NCI-H524 (cell line): ENCODE data around the gene DES.
"Not testable (repeated sequence)": the region's sequence is repeated elsewhere in the genome, so short reads cannot be mapped to it uniquely, and the experiment has no call there.

ENCODE experiments used
- DNase-seq, 2 experiments: peaks; one replicate each; lab custom pipeline; 2025; lab: John Stamatoyannopoulos, UW

The DES gene

GRCh38 chr2:219418155-219419011 lies at the start of gene DES:
TSS of gene DES (plus strand) at chr2:219418377. CDS start at chr2:219418463, 86 bp downstream.
- DNase-seq = no peak

GRCh38 chr2:219368690-219369191 lies 49.4 kb upstream of the DES start:
- DNase-seq = no peak

DNA sequence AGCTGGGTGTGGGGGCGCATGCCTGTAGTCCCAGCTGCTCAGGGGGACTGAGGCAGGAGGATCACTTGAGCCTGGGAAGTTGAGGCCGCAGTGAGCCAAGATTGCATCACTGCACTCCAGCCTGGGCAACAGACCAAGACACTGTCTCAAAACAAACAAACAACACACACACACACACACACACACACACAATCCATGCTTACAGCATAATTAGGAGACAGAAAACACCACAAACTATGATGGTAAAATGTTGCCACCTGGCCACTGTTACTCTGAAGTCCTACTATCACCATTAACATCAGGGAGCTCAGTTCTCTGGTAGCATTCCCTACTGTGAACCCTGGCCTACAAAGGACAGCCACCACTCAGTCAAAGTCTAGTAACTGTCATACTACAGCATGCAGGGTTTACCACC lies 48.7 kb upstream of the DES start:
- no peak for DNase-seq

- no peak for DNase-seq
These were observed 39.9 kb upstream of the DES start for GRCh38 chr2:219378163-219378851.

DNA sequence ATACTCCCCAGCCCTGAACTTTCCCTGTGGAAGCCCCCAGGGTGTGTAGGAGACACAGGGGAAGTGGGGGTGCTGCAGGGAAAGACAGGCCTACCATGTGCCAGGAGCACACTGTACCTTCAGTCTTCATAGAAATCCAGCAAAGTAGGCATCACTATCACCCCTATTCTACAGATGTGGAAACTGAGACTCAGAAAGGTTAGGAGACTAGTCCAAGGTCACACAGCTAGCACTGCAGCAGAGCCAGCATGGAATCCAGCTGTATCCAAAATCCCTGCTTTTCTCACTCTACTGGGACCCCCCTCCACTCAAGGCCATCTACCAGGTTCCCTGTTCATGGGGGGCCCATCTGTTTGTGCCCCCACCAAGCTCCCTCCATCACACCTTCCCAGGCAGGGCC lies 37.3 kb upstream of the DES start:
- no peak for DNase-seq

- DNase-seq = no peak
These were observed 36.7 kb upstream of the DES start for GRCh38 chr2:219381448-219381847.

GRCh38 chr2:219384083-219384713 lies 34.0 kb upstream of the DES start:
- no peak for DNase-seq

DNA sequence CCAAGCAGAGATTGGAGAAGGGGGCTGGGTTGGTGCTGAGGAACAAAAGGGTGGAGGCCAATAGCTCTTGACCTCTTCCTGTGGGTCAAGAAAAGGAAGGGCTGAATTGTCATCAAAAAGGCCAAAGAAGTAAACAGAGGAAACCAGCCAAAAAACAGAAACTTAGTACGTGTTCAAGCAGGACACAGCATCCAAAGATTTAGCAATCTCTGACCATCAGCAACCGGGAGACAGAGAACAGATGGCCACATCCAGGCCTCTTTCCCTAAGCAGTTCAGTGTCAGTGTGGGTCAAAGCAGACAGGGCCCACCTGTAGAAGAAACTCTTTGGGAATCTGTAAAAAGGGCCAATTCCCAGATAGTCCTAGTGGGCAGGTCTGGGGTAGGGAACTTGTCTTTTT lies 33.3 kb upstream of the DES start:
- no peak for DNase-seq

GRCh38 chr2:219385958-219386520 lies 32.1 kb upstream of the DES start:
- no peak for DNase-seq

GRCh38 chr2:219386532-219387280 lies 31.5 kb upstream of the DES start:
- no peak for DNase-seq

- DNase-seq = peak; percentile 77 to 91
These were observed 30.7 kb upstream of the DES start, which contains the start of gene DNPEP for GRCh38 chr2:219387306-219388120. TSS of gene DNPEP (minus strand) at chr2:219387912. CDS start at chr2:219387794, 118 bp downstream.

DNA sequence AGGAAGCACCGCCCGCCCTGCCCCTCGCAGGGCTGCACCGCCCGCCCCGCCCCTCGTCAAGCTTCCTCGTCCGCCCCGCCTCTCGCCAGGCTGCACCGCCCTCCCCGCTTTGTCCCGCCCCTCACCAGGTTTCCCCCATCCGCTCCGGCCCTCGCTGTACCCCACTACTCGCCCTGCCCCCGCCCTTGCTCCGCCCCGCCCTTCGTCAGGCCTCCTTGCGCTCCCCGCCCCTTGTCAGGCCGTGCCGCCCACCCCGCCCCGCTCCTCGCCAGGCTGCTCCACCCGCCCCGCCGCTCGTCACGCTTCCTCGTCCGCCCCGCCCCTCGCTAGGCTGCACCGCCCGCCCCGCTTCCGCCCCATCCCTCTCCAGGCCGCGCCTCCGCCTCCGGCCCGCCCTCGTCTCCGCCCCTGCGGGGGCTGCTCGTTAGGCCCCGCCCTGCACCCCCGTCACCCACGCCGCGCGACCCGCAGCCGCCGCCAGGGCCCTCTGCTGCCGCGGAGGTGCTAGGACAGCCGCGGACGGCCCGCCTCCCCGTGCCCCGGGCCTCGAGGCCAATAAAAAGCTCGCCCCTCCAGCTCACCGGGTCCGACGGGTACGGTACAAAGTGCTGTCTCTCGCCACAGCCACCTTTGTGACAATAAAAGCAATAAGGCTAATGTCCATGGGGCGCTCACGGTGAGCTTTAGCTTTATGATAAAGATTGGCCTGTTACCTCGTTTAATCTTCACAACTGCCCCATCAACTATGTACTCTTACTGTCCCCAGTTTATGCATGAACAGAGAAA lies 29.9 kb upstream of the DES start:
- peak; percentile 80 to 91 for DNase-seq

DNA sequence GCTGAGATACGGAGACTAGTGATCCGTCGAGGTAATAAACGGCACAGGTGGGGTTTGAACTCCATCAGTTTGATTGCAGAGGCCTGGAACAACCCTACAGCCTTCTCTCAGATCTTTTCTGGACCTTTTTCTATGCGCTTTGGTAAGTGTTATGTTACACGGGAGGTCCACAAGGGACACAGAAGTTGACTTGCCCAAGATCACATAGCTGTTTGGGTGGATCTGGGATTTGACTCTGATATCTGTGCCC lies 29.3 kb upstream of the DES start:
- DNase-seq = no peak

- DNase-seq = no peak
These were observed 25.4 kb upstream of the DES start for GRCh38 chr2:219392754-219393153.

DNA sequence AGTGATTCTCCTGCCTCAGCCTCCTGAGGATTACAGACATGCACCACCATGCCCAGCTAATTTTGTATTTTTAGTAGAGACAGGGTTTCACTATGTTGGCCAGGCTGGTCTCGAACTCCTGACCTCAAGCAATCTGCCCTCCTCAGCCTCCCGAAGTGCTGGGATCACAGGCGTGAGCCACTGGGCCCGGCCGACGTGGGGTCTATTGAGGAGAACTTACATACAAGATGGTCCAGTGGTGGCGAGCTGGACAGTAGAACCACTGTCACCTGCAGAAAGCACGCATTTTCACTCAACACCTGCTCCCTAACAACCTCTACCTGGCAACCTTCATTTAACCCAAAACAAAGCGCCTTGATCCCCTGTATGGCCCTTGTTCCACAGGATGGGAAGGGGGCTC lies 23.1 kb upstream of the DES start:
- not testable (repeated sequence) for DNase-seq

- no peak for DNase-seq
These were observed 22.6 kb upstream of the DES start for GRCh38 chr2:219395609-219396008.

DNA sequence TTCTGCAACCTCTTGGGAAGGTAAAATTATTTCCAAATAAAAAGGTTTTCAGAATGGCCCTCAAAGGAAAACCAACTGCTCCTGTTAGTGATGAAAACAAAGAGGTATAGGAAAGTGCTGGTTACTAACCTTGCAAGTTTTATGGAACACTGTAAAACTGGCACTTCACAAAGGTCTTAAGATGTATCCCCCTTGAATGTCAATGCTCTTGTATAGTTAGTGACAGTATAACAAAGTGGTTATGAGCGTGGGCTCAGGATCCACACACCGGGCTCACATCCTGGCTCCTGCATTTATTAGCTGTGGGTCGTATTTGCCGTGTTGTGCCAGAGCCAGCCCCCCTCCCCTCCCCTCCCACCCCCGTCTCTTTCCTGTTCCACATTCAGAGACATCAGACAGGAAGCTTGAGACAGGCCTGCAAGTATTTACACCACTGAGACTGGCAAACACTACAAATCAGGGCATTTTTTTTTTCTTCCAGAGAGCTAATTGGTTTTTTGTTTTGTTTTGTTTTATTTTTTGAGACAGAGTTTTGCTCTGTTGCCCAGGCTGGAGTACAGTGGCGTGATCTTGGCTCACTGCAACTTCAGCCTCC lies 21.2 kb upstream of the DES start:
- DNase-seq = no peak

DNA sequence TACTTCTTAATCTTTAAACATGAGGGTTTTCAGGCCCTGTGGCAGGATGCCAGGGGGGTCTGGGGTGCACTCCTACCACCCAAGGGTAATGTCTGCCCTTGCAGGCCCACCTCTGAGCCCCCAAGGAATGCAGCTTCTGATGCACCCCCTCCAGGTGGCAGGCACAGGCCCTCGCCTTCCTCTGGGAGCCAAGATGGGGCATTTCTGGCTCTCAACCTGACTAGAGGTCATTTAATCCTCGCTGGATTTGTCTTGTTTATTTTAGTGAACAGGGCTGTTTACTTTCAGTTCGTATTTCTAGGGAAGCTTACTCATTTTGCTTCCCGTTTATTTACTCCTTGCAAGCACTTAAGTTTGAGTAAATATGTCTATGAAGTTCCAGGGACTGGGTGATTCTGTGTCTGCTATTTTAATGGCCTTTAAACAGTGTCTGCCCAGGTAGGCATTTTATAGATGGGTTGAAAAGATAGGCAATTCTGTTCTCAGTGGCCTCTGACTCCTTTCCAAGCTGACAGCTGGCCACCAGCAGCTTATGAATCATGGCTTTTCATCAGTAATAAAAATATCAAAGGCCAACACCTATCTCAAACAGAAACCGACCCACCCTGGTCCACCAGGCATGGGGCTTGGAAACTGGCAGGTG lies 19.3 kb upstream of the DES start:
- DNase-seq = peak in 1 of 2 experiments; percentile 29
